CD14-positive monocyte (primary cell): ENCODE results near the gene SEPTIN5. TPM values are rescaled to one million over a fixed set of nuclear protein-coding genes. Genes with fewer than 3 reads are reported as not detected.

Experiments
- DNase-seq, 3 donors: peaks; one replicate each; pipeline ENCODE4 v3.0.0-alpha.2; 2011 to 2022
- H2AFZ ChIP-seq: 2 replicates; pipeline ENCODE4 v1.6.0; 2012; ENCODE audit warnings: mild to moderate bottlenecking, low read depth, low read length, inconsistent platforms; ENCODE audit not compliant: insufficient read depth, poor library complexity, severe bottlenecking
- H3K27ac ChIP-seq, 2 donors: 1 replicate in 1 of 2; 2 replicates in 1 of 2; pipeline ENCODE4 v1.5.1; 2012 to 2013; ENCODE audit warnings: low read length in 2 of 2, control low read depth in 1 of 2, inconsistent platforms in 1 of 2, low read depth in 1 of 2, mild to moderate bottlenecking in 1 of 2
- H3K27me3 ChIP-seq, 2 donors: one replicate each; pipeline versions ENCODE4 v1.6.0 to v1.6.1; 2011 to 2013; ENCODE audit warnings: low read length in 2 of 2; ENCODE audit not compliant: control insufficient read depth in 2 of 2, insufficient read depth in 2 of 2
- H3K36me3 ChIP-seq, 2 donors: replicated peaks in 1 of 2; 1 replicate in 1 of 2; 2 replicates in 1 of 2; pipeline versions ENCODE4 v1.5.1 to v1.6.1; 2012 to 2013; ENCODE audit warnings: low read length in 2 of 2, control low read depth in 1 of 2, inconsistent platforms in 1 of 2, mild to moderate bottlenecking in 1 of 2; ENCODE audit not compliant: insufficient read depth in 2 of 2, control insufficient read depth in 1 of 2
- H3K4me1 ChIP-seq, 2 donors: 1 replicate in 1 of 2; 2 replicates in 1 of 2; pipeline versions ENCODE4 v1.5.1 to v1.6.1; 2012 to 2013; ENCODE audit warnings: low read length in 2 of 2, control low read depth in 1 of 2, inconsistent platforms in 1 of 2, mild to moderate bottlenecking in 1 of 2, moderate library complexity in 1 of 2; ENCODE audit not compliant: insufficient read depth in 2 of 2, control insufficient read depth in 1 of 2
- H3K4me2 ChIP-seq: replicated peaks from 2 replicates; pipeline ENCODE3; 2012; ENCODE audit warnings: low read length, moderate library complexity, mild to moderate bottlenecking; ENCODE audit not compliant: poor library complexity, severe bottlenecking; ENCODE audit errors: extremely low read depth
- H3K4me3 ChIP-seq, 3 experiments: fragments of 200-600 bp in 1 of 3; sonication (generic) in 1 of 3; replicated peaks in 1 of 3; 1 replicate in 2 of 3; 2 replicates in 1 of 3; pipeline ENCODE4 v1.5.1; 2011 to 2013; ENCODE audit warnings: low read length in 3 of 3, mild to moderate bottlenecking in 3 of 3, control low read depth in 2 of 3, low read depth in 2 of 3, inconsistent platforms in 1 of 3, moderate library complexity in 1 of 3
- H3K79me2 ChIP-seq: 2 replicates; pipeline ENCODE4 v1.6.0; 2012; ENCODE audit warnings: mild to moderate bottlenecking, control low read depth, inconsistent platforms, low read length, moderate library complexity; ENCODE audit not compliant: insufficient read depth
- H3K9ac ChIP-seq: 2 replicates; pipeline ENCODE4 v1.6.0; 2017; ENCODE audit warnings: low read length, mild to moderate bottlenecking; ENCODE audit not compliant: insufficient read depth, poor library complexity, severe bottlenecking
- H3K9me3 ChIP-seq, 2 donors: replicated peaks in 1 of 2; 1 replicate in 1 of 2; 2 replicates in 1 of 2; pipeline versions ENCODE4 v1.5.1 to v1.6.1; 2012 to 2013; ENCODE audit warnings: low read length in 2 of 2, control low read depth in 1 of 2; ENCODE audit not compliant: control insufficient read depth in 1 of 2, insufficient read depth in 1 of 2
- H4K20me1 ChIP-seq: 2 replicates; pipeline ENCODE4 v1.6.0; 2012; ENCODE audit warnings: mild to moderate bottlenecking, low read length, control low read depth, moderate library complexity; ENCODE audit not compliant: insufficient read depth
- H3K27ac Mint-ChIP-seq, 7 donors: one replicate each; pipeline ENCODE4 v1.8.0; 2020; ENCODE audit warnings: mild to moderate bottlenecking in 7 of 7, mixed read lengths in 7 of 7, moderate library complexity in 6 of 7, inconsistent platforms in 2 of 7
- H3K27me3 Mint-ChIP-seq, 3 donors: one replicate each; pipeline ENCODE4 v1.8.0; 2021 to 2022; ENCODE audit warnings: low read depth in 3 of 3, mild to moderate bottlenecking in 3 of 3, mixed read lengths in 3 of 3, moderate library complexity in 3 of 3, inconsistent platforms in 1 of 3
- H3K36me3 Mint-ChIP-seq, 2 donors: one replicate each; pipeline ENCODE4 v1.8.0; 2020; ENCODE audit warnings: mixed read lengths in 2 of 2, inconsistent platforms in 1 of 2, mild to moderate bottlenecking in 1 of 2
- H3K4me1 Mint-ChIP-seq: one replicate; pipeline ENCODE4 v1.8.0; 2020; ENCODE audit warnings: mild to moderate bottlenecking, mixed read lengths
- H3K4me3 Mint-ChIP-seq, 2 donors: one replicate each; pipeline ENCODE4 v1.8.0; 2020; ENCODE audit warnings: mild to moderate bottlenecking in 2 of 2, mixed read lengths in 2 of 2, moderate library complexity in 1 of 2
- H3K9me3 Mint-ChIP-seq, 7 donors: one replicate each; pipeline ENCODE4 v1.8.0; 2020 to 2022; ENCODE audit warnings: mixed read lengths in 7 of 7, mild to moderate bottlenecking in 6 of 7, moderate library complexity in 6 of 7, inconsistent platforms in 2 of 7
- CTCF ChIP-seq: fragments of 200-600 bp; IDR thresholded peaks from one replicate; pipeline ENCODE4 v1.8.0; 2022; ENCODE audit warnings: antibody characterized with exemption, mild to moderate bottlenecking
- WGBS: methylation state at CpG from one replicate; pipeline ENCODE4 v1.1.5; 2013; ENCODE audit warnings: missing lambda C conversion rate; ENCODE audit not compliant: insufficient coverage; 5-methylcytosine and 5-hydroxymethylcytosine counted together
- intact Hi-C, 2 donors: fragments of 100-400 bp; cut with micrococcal nuclease; formaldehyde crosslinking; loops; one replicate each; pipeline versions ENCODE4 v1.15.0 to v1.15.1; 2023
- polyA plus RNA-seq, 3 donors: library from polyadenylated mRNA; depleted of rRNA in 1 of 3; unstranded in 2 of 3; stranded (reverse) in 1 of 3; fragments of 300-500 nt in 2 of 3; fragments of >200 nt in 1 of 3; fragmentation: Illumina TruSeq in 2 of 3; gene quantifications; 1 replicate in 2 of 3; 2 replicates in 1 of 3; pipeline ENCODE4 v1.2.3, GENCODE V29; 2012 to 2021

The SEPTIN5 gene
- polyA plus RNA-seq, 3 donors, result 0.50 to 0.64 TPM; not detected in 1

- no peak for TF ChIP-seq CTCF
- no peak overlapping the region for H3K27ac Mint-ChIP-seq
- H3K4me3 Mint-ChIP-seq, result peak overlapping the region in 1 of 2 donors; percentile 52
- Histone ChIP-seq H3K27me3 (peaks cover 19 to 47% of the 10 kb centered on the region in 2 donors), H3K27ac (no peak overlapping the region), H3K4me2 (no peak overlapping the region), H4K20me1 (no peaks in the 10 kb centered on the region), H3K9me3 (peaks cover 0 to 16% of the 10 kb centered on the region in 2 donors), H2AFZ (no peak overlapping the region), H3K4me3 (no peak overlapping the region), H3K79me2 (no peaks in the 10 kb centered on the region), H3K36me3 (no peaks in the 10 kb centered on the region), H3K9ac (no peak overlapping the region), H3K4me1 (peaks cover 26 to 32% of the 10 kb centered on the region in 2 donors)
- H3K36me3 Mint-ChIP-seq, result peaks cover 0 to 4% of the 10 kb centered on the region in 2 donors
- intact Hi-C loops, result no loop called here
- H3K9me3 Mint-ChIP-seq, result peaks cover 0 to 12% (median 5%) of the 10 kb centered on the region in 7 donors
- H3K27me3 Mint-ChIP-seq, result peaks cover 49 to 74% (median 61%) of the 10 kb centered on the region in 3 donors
- WGBS, result 93% methylated on average over 20 of the region's 25 CpGs
- peaks cover 21% of the 10 kb centered on the region for H3K4me1 Mint-ChIP-seq
- no peak for DNase-seq
Measured at GRCh38 chr22:19770349-19771220, 56.3 kb downstream of the SEPTIN5 start.

- TF ChIP-seq CTCF, result no peak
- peaks cover 42 to 68% (median 57%) of the 10 kb centered on the region in 3 donors for H3K27me3 Mint-ChIP-seq
- H3K79me2 ChIP-seq, result no peaks in the 10 kb centered on the region
- peaks cover 14 to 39% of the 10 kb centered on the region in 2 donors for H3K27me3 ChIP-seq
- H3K9ac ChIP-seq, result no peak overlapping the region
- H3K4me3 ChIP-seq, result no peak overlapping the region
- peak overlapping the region in 1 of 2 donors; percentile 30 for H3K4me3 Mint-ChIP-seq
- peaks cover 0 to 12% (median 3%) of the 10 kb centered on the region in 7 donors for H3K9me3 Mint-ChIP-seq
- no peak overlapping the region for H3K4me2 ChIP-seq
- peak overlapping the region; percentile 59 for H2AFZ ChIP-seq
- H3K27ac ChIP-seq, result no peak overlapping the region
- H3K4me1 ChIP-seq, result peaks cover 17 to 19% of the 10 kb centered on the region in 2 donors
- no peaks in the 10 kb centered on the region for H4K20me1 ChIP-seq
- H3K36me3 Mint-ChIP-seq, result peaks cover 0 to 2% of the 10 kb centered on the region in 2 donors
- H3K27ac Mint-ChIP-seq, result peak overlapping the region in 1 of 7 donors; percentile 38
- peaks cover 0 to 13% of the 10 kb centered on the region in 2 donors for H3K9me3 ChIP-seq
- 44% methylated on average over 3 of the region's 4 CpGs for whole genome bisulfite sequencing
- no peak for DNase-seq
- H3K36me3 ChIP-seq, result no peaks in the 10 kb centered on the region
- intact Hi-C loops, result no loop called here
- H3K4me1 Mint-ChIP-seq, result peaks cover 22% of the 10 kb centered on the region
Measured at GRCh38 chr22:19772422-19772672, 58.0 kb downstream of the SEPTIN5 start.

Other genes with a start within 250 kb of the SEPTIN5 start
- gene UFD1, start 235.3 kb upstream of the SEPTIN5 start, polyA plus RNA-seq, result 10 to 100 TPM; 57.0 to 82.5 (median 68.5) TPM
- under 1 TPM in 1 of 3 donors, not detected in 2; 0.04 TPM for gene CDC45, start 234.6 kb upstream of the SEPTIN5 start, polyA plus RNA-seq
- gene CLDN5, start 190.1 kb upstream of the SEPTIN5 start, polyA plus RNA-seq, result under 1 TPM; 0.05 to 0.35 (median 0.27) TPM
- 1 to 10 TPM in 1 of 3 donors, under 1 TPM in 2; 0.13 to 1.5 (median 0.26) TPM for gene GP1BB, start 9.0 kb downstream of the SEPTIN5 start, polyA plus RNA-seq
- gene TBX1, start 46.3 kb downstream of the SEPTIN5 start, polyA plus RNA-seq, result not detected
- gene GNB1L, start 140.4 kb downstream of the SEPTIN5 start, polyA plus RNA-seq, result 1 to 10 TPM; 3.4 to 6.0 (median 4.8) TPM
- 1 to 10 TPM; 1.4 to 6.5 (median 1.5) TPM for gene RTL10, start 140.4 kb downstream of the SEPTIN5 start, polyA plus RNA-seq
- 100 to 1,000 TPM; 314 to 400 (median 329) TPM for gene COMT, start 227.3 kb downstream of the SEPTIN5 start, polyA plus RNA-seq
- gene TXNRD2, start 227.3 kb downstream of the SEPTIN5 start, polyA plus RNA-seq, result 10 to 100 TPM; 24.9 to 54.9 (median 30.8) TPM